HEK293 (cell line): Measurements from ENCODE around the gene SVIL.
A peak's percentile ranks its signal among the peaks of the same experiment; 100 is the strongest.
"Not testable (repeated sequence)": the region's sequence is repeated elsewhere in the genome, so short reads cannot be mapped to it uniquely, and the experiment has no call there.

Source experiments
- CTCF ChIA-PET: fragments of 350-600 bp; formaldehyde crosslinking; extraction: SDS; loops from one replicate; lab custom pipeline; 2021; ENCODE audit warnings: antibody characterized with exemption; lab: Yijun Ruan, JAX
- POLR2A ChIA-PET: fragments of 300-600 bp; formaldehyde crosslinking; extraction: SDS; loops from one replicate; lab custom pipeline; 2020; ENCODE audit warnings: antibody characterized with exemption, inconsistent platforms; lab: Yijun Ruan, JAX
- H3K27ac ChIP-seq: fragments of 200-500 bp; sonication (Bioruptor generic); 2 replicates; pipeline ENCODE4 v1.5.1; 2014; ENCODE audit warnings: low read depth, low read length, control low read depth, inconsistent platforms; ENCODE audit errors: extremely low read depth
- H3K36me3 ChIP-seq, 2 experiments: fragments of 200-500 bp in 1 of 2; sonication (Bioruptor generic) in 1 of 2; 1 replicate in 1 of 2; 2 replicates in 1 of 2; pipeline ENCODE4 v1.5.1; 2014 to 2017; ENCODE audit warnings: inconsistent platforms in 2 of 2, low read length in 2 of 2; ENCODE audit not compliant: control insufficient read depth in 2 of 2, insufficient read depth in 1 of 2
- H3K4me1 ChIP-seq: fragments of 200-500 bp; sonication (Bioruptor generic); 2 replicates; pipeline ENCODE4 v1.5.1; 2014; ENCODE audit warnings: mild to moderate bottlenecking, low read length, inconsistent platforms; ENCODE audit not compliant: control insufficient read depth, insufficient read depth
- H3K4me3 ChIP-seq: 2 replicates; pipeline ENCODE4 v1.5.1; 2011; ENCODE audit warnings: low read depth, mild to moderate bottlenecking, control low read depth, low read length, moderate library complexity
- H3K9me3 ChIP-seq: fragments of 200-500 bp; sonication (Bioruptor generic); 2 replicates; pipeline ENCODE4 v1.5.1; 2014; ENCODE audit warnings: low read depth, low read length, inconsistent platforms; ENCODE audit not compliant: control insufficient read depth, insufficient read depth
- GLIS1 ChIP-seq: fragments of 450-650 bp; formaldehyde crosslinking; IDR thresholded peaks from 2 replicates; pipeline ENCODE4 v1.5.1; 2016; ENCODE audit warnings: missing biosample characterization, missing genetic modification characterization
- GLIS2 ChIP-seq: fragments of 450-650 bp; formaldehyde crosslinking; IDR thresholded peaks from 2 replicates; pipeline ENCODE4 v1.5.1; 2016; ENCODE audit warnings: missing biosample characterization, missing genetic modification characterization
- IKZF3 ChIP-seq: fragments of 450-650 bp; IDR thresholded peaks from 2 replicates; pipeline ENCODE4 v1.5.0; 2018; ENCODE audit warnings: missing biosample characterization, mild to moderate bottlenecking, missing genetic modification characterization, moderate library complexity
- KLF9 ChIP-seq: fragments of 450-650 bp; formaldehyde crosslinking; IDR thresholded peaks from 2 replicates; pipeline ENCODE4 v1.5.1; 2016; ENCODE audit warnings: missing biosample characterization, missing genetic modification characterization, low read depth
- OSR2 ChIP-seq: fragments of 450-650 bp; formaldehyde crosslinking; IDR thresholded peaks from 2 replicates; pipeline ENCODE4 v1.5.1; 2016; ENCODE audit warnings: missing biosample characterization, missing genetic modification characterization
- PRDM1 ChIP-seq: fragments of 450-650 bp; formaldehyde crosslinking; IDR thresholded peaks from 2 replicates; pipeline ENCODE4; 2016; ENCODE audit warnings: missing biosample characterization, missing genetic modification characterization
- RBAK ChIP-seq: fragments of 450-650 bp; formaldehyde crosslinking; IDR thresholded peaks from 2 replicates; pipeline ENCODE4 v1.5.1; 2016; ENCODE audit warnings: missing biosample characterization, missing genetic modification characterization
- ZBTB48 ChIP-seq: fragments of 450-650 bp; formaldehyde crosslinking; IDR thresholded peaks from 2 replicates; pipeline ENCODE4 v1.5.1; 2016; ENCODE audit warnings: missing biosample characterization, missing genetic modification characterization
- ZNF223 ChIP-seq: fragments of 450-650 bp; formaldehyde crosslinking; IDR thresholded peaks from 2 replicates; pipeline ENCODE4 v1.5.1; 2016; ENCODE audit warnings: missing biosample characterization, missing genetic modification characterization
- ZNF324 ChIP-seq: fragments of 450-650 bp; formaldehyde crosslinking; IDR thresholded peaks from 2 replicates; pipeline ENCODE4 v1.5.1; 2016; ENCODE audit warnings: missing biosample characterization, missing genetic modification characterization
- ZNF423 ChIP-seq: fragments of 450-650 bp; formaldehyde crosslinking; IDR thresholded peaks from 2 replicates; pipeline ENCODE4 v1.5.1; 2016; ENCODE audit warnings: missing biosample characterization, missing genetic modification characterization
- ZNF670 ChIP-seq: fragments of 450-650 bp; formaldehyde crosslinking; IDR thresholded peaks from 2 replicates; pipeline ENCODE4 v1.5.1; 2016; ENCODE audit warnings: missing biosample characterization, missing genetic modification characterization, low read depth
- ZNF701 ChIP-seq: fragments of 450-650 bp; formaldehyde crosslinking; IDR thresholded peaks from 2 replicates; pipeline ENCODE4 v1.5.1; 2016; ENCODE audit warnings: missing biosample characterization, missing genetic modification characterization
- TF ChIP-seq, protein P1 (sequence below): fragments of 450-650 bp; formaldehyde crosslinking; IDR thresholded peaks from 2 replicates; pipeline ENCODE4 v1.5.1; 2016; ENCODE audit warnings: missing biosample characterization, missing genetic modification characterization
- TF ChIP-seq, protein P2 (sequence below): fragments of 450-650 bp; IDR thresholded peaks from 2 replicates; pipeline ENCODE4 v1.5.1; 2018; ENCODE audit warnings: missing biosample characterization, mild to moderate bottlenecking, missing genetic modification characterization
- TF ChIP-seq, protein P3 (sequence below): fragments of 450-650 bp; formaldehyde crosslinking; IDR thresholded peaks from 2 replicates; pipeline ENCODE4 v1.5.1; 2016; ENCODE audit warnings: missing biosample characterization, missing genetic modification characterization
- TF ChIP-seq, protein P4 (sequence below): fragments of 450-650 bp; formaldehyde crosslinking; conservative IDR thresholded peaks from 2 replicates; pipeline ENCODE4 v1.5.1; 2016; ENCODE audit warnings: low read depth, missing biosample characterization, missing genetic modification characterization
- TF ChIP-seq, protein P5 (sequence below): fragments of 450-650 bp; formaldehyde crosslinking; IDR thresholded peaks from 2 replicates; pipeline ENCODE4 v1.5.1; 2016; ENCODE audit warnings: missing biosample characterization, missing genetic modification characterization, borderline replicate concordance

The SVIL gene

DNA sequence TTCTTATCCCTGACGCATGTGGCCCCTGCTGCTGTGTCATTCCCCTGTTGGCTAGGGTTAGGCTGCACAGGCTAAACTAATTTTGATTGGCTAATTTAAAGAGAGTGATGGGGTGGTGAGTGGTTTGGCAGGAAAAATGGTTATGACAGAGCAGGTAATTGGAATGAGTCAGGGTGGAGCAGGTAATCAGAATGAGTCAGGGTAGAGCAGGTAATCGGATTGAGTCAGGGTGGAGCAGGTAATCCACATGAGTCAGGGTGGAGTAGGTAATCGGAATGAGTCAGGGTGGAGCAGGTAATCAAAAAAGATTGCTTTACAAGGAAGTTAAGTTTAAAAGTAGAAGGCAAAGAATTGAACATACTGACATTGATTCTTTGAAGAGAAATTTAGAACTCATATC is 195.8 kb downstream of the SVIL start:
- H3K9me3 ChIP-seq, H3K36me3 ChIP-seq, H3K27ac ChIP-seq, H3K4me3 ChIP-seq, POLR2A ChIA-PET, H3K4me1 ChIP-seq: not testable (repeated sequence)
- TF ChIP-seq ZNF223 (tag by site-specific recombination) (peak; percentile 76), RBAK (tag by site-specific recombination) (peak; percentile 49; the same call in 1 of the 2 replicates)
- TF ChIP-seq, protein P1, sequence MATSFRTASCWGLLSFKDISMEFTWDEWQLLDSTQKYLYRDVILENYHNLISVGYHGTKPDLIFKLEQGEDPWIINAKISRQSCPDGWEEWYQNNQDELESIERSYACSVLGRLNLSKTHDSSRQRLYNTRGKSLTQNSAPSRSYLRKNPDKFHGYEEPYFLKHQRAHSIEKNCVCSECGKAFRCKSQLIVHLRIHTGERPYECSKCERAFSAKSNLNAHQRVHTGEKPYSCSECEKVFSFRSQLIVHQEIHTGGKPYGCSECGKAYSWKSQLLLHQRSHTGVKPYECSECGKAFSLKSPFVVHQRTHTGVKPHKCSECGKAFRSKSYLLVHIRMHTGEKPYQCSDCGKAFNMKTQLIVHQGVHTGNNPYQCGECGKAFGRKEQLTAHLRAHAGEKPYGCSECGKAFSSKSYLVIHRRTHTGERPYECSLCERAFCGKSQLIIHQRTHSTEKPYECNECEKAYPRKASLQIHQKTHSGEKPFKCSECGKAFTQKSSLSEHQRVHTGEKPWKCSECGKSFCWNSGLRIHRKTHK (tag by site-specific recombination), result 0 out of 2 replicates have a peak, but pooled peaks have one; percentile 36
- CTCF ChIA-PET, result interaction anchor here (1.0 kb wide), 1 partner anchor 47 kb away, joined by 3 read pairs; no protein-coding TSS in a partner anchor

DNA sequence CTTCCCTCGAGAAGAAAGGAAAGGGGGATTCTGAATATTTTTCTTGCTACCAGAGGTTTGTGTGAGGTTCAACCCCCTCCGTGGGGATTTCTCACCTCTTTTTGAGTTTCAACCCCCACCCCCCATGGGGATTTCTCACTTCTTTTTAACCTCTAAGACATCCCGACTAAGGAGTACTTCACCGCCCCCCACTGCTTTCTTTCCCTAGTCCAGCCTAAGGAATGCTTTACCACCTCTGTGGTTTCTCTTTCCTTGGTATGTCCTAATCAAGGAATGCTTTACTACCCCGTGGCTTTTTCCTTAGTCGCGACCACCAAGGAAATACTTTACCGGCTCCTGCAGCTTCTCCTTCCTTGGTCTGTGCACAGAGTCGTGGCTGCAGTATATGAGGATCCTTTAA is 196.5 kb downstream of the SVIL start:
- H3K4me1 ChIP-seq, result no peaks in the 10 kb centered on the region
- ChIA-PET POLR2A (no interaction called here), CTCF (interaction anchor here (1.0 kb wide), 1 partner anchor 46 kb away, joined by 3 read pairs; no protein-coding TSS in a partner anchor)
- H3K27ac ChIP-seq, result no peak overlapping the region
- no peaks in the 10 kb centered on the region; the same call in 1 of the 2 replicates for H3K9me3 ChIP-seq
- no peaks in the 10 kb centered on the region; a peak in 1 of 3 replicates for H3K36me3 ChIP-seq
- TF ChIP-seq, protein P2, sequence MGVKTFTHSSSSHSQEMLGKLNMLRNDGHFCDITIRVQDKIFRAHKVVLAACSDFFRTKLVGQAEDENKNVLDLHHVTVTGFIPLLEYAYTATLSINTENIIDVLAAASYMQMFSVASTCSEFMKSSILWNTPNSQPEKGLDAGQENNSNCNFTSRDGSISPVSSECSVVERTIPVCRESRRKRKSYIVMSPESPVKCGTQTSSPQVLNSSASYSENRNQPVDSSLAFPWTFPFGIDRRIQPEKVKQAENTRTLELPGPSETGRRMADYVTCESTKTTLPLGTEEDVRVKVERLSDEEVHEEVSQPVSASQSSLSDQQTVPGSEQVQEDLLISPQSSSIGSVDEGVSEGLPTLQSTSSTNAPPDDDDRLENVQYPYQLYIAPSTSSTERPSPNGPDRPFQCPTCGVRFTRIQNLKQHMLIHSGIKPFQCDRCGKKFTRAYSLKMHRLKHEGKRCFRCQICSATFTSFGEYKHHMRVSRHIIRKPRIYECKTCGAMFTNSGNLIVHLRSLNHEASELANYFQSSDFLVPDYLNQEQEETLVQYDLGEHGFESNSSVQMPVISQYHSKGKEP (tag by site-specific recombination), result no peak
- TF ChIP-seq GLIS1 (tag by site-specific recombination), result no peak
- TF ChIP-seq, protein P3, sequence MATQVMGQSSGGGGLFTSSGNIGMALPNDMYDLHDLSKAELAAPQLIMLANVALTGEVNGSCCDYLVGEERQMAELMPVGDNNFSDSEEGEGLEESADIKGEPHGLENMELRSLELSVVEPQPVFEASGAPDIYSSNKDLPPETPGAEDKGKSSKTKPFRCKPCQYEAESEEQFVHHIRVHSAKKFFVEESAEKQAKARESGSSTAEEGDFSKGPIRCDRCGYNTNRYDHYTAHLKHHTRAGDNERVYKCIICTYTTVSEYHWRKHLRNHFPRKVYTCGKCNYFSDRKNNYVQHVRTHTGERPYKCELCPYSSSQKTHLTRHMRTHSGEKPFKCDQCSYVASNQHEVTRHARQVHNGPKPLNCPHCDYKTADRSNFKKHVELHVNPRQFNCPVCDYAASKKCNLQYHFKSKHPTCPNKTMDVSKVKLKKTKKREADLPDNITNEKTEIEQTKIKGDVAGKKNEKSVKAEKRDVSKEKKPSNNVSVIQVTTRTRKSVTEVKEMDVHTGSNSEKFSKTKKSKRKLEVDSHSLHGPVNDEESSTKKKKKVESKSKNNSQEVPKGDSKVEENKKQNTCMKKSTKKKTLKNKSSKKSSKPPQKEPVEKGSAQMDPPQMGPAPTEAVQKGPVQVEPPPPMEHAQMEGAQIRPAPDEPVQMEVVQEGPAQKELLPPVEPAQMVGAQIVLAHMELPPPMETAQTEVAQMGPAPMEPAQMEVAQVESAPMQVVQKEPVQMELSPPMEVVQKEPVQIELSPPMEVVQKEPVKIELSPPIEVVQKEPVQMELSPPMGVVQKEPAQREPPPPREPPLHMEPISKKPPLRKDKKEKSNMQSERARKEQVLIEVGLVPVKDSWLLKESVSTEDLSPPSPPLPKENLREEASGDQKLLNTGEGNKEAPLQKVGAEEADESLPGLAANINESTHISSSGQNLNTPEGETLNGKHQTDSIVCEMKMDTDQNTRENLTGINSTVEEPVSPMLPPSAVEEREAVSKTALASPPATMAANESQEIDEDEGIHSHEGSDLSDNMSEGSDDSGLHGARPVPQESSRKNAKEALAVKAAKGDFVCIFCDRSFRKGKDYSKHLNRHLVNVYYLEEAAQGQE (tag by site-specific recombination), result no peak
- TF ChIP-seq OSR2 (tag by site-specific recombination), result no peak
- TF ChIP-seq ZNF701 (tag by site-specific recombination), result no peak
- TF ChIP-seq GLIS2 (tag by site-specific recombination), result no peak
- no peak for TF ChIP-seq PRDM1 (tag by site-specific recombination)
- no peak for TF ChIP-seq ZNF670 (tag by site-specific recombination)
- TF ChIP-seq KLF9 (tag by site-specific recombination), result no peak
- no peak for TF ChIP-seq ZNF324 (tag by site-specific recombination)
- H3K4me3 ChIP-seq, result no peak overlapping the region

DNA sequence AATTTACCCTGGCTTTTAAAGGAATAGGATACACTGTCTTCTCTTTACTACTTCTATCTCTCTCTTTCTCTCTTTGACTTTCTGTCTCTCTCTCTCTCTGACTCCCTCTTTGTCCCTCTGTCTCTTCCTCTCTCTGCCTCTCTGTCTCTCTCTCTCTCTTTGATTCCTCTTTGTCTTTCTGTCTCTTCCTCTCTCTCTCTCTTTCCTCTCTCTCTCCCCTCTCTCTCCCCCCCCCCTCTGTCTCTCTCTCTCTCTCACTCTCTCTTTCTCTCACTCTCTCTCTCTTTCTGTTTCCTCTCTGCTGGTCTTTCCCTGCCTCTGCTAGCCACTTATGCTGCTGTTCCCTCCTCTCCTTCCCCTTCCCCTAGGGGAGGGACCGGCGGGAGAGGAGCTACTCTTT is 196.9 kb downstream of the SVIL start:
- Histone ChIP-seq H3K4me3 (no peak overlapping the region), H3K9me3 (no peaks in the 10 kb centered on the region; the same call in 1 of the 2 replicates), H3K27ac (no peak overlapping the region), H3K4me1 (no peaks in the 10 kb centered on the region), H3K36me3 (no peaks in the 10 kb centered on the region; a peak in 1 of 3 replicates)
- ChIA-PET CTCF (interaction anchor here (1.0 kb wide), 1 partner anchor 46 kb away, joined by 3 read pairs; no protein-coding TSS in a partner anchor), POLR2A (no interaction called here)
- TF ChIP-seq ZNF423 (tag by site-specific recombination), result no peak
- no peak for TF ChIP-seq ZBTB48 (tag by site-specific recombination)
- TF ChIP-seq OSR2 (tag by site-specific recombination), result no peak
- no peak for TF ChIP-seq IKZF3 (tag by site-specific recombination)
- TF ChIP-seq, protein P4, sequence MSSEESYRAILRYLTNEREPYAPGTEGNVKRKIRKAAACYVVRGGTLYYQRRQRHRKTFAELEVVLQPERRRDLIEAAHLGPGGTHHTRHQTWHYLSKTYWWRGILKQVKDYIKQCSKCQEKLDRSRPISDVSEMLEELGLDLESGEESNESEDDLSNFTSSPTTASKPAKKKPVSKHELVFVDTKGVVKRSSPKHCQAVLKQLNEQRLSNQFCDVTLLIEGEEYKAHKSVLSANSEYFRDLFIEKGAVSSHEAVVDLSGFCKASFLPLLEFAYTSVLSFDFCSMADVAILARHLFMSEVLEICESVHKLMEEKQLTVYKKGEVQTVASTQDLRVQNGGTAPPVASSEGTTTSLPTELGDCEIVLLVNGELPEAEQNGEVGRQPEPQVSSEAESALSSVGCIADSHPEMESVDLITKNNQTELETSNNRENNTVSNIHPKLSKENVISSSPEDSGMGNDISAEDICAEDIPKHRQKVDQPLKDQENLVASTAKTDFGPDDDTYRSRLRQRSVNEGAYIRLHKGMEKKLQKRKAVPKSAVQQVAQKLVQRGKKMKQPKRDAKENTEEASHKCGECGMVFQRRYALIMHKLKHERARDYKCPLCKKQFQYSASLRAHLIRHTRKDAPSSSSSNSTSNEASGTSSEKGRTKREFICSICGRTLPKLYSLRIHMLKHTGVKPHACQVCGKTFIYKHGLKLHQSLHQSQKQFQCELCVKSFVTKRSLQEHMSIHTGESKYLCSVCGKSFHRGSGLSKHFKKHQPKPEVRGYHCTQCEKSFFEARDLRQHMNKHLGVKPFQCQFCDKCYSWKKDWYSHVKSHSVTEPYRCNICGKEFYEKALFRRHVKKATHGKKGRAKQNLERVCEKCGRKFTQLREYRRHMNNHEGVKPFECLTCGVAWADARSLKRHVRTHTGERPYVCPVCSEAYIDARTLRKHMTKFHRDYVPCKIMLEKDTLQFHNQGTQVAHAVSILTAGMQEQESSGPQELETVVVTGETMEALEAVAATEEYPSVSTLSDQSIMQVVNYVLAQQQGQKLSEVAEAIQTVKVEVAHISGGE (tag by site-specific recombination), result no peak
- TF ChIP-seq, protein P5, sequence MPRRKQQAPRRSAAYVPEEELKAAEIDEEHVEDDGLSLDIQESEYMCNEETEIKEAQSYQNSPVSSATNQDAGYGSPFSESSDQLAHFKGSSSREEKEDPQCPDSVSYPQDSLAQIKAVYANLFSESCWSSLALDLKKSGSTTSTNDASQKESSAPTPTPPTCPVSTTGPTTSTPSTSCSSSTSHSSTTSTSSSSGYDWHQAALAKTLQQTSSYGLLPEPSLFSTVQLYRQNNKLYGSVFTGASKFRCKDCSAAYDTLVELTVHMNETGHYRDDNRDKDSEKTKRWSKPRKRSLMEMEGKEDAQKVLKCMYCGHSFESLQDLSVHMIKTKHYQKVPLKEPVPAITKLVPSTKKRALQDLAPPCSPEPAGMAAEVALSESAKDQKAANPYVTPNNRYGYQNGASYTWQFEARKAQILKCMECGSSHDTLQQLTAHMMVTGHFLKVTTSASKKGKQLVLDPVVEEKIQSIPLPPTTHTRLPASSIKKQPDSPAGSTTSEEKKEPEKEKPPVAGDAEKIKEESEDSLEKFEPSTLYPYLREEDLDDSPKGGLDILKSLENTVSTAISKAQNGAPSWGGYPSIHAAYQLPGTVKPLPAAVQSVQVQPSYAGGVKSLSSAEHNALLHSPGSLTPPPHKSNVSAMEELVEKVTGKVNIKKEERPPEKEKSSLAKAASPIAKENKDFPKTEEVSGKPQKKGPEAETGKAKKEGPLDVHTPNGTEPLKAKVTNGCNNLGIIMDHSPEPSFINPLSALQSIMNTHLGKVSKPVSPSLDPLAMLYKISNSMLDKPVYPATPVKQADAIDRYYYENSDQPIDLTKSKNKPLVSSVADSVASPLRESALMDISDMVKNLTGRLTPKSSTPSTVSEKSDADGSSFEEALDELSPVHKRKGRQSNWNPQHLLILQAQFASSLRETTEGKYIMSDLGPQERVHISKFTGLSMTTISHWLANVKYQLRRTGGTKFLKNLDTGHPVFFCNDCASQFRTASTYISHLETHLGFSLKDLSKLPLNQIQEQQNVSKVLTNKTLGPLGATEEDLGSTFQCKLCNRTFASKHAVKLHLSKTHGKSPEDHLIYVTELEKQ, result no peak
